ENCODE data around the gene RFTN1.

RFTN1 gene

GRCh38 chr3:16295298-16295890 is 218.1 kb downstream of the RFTN1 start:
- no peak for DNase-seq

GRCh38 chr3:16294844-16295243 is 218.7 kb downstream of the RFTN1 start:
- DNase-seq = no peak

GRCh38 chr3:16290827-16291196 is 222.7 kb downstream of the RFTN1 start:
- peak; percentile 48 for DNase-seq

- DNase-seq = peak; percentile 71
Observed at GRCh38 chr3:16290007-16290826, 223.3 kb downstream of the RFTN1 start.

GRCh38 chr3:16289144-16289889 is 224.2 kb downstream of the RFTN1 start:
- no peak for DNase-seq

- DNase-seq = no peak
Observed at GRCh38 chr3:16288664-16289063, 224.8 kb downstream of the RFTN1 start.

GRCh38 chr3:16286751-16287543 is 226.6 kb downstream of the RFTN1 start:
- no peak for DNase-seq

GRCh38 chr3:16286161-16286560 is 227.3 kb downstream of the RFTN1 start:
- DNase-seq = peak; percentile 83

GRCh38 chr3:16284633-16285032 is 228.9 kb downstream of the RFTN1 start:
- DNase-seq = no peak

GRCh38 chr3:16280671-16281070 is 232.8 kb downstream of the RFTN1 start:
- DNase-seq = no peak

GRCh38 chr3:16279010-16279801 is 234.3 kb downstream of the RFTN1 start:
- DNase-seq = no peak

- DNase-seq = no peak
Observed at GRCh38 chr3:16277471-16277870, 236.0 kb downstream of the RFTN1 start.

- DNase-seq = no peak
Observed at GRCh38 chr3:16273867-16274266, 239.6 kb downstream of the RFTN1 start.

GRCh38 chr3:16272588-16272987 is 240.9 kb downstream of the RFTN1 start:
- DNase-seq = no peak

- DNase-seq = no peak
Observed at GRCh38 chr3:16270855-16271254, 242.6 kb downstream of the RFTN1 start.

- DNase-seq = no peak
Observed at GRCh38 chr3:16266714-16267113, 246.8 kb downstream of the RFTN1 start.
